SK-N-SH (cell line): ENCODE measurements around the gene LENEP. TPM values are rescaled to one million over a fixed set of nuclear protein-coding genes. Genes with fewer than 3 reads are reported as not detected.
A peak's percentile ranks its signal among the peaks of the same experiment; 100 is the strongest.

Experiments
- CTCF ChIA-PET: fragments of 300-600, 350-600 bp; formaldehyde crosslinking; extraction: SDS; loops from one replicate; lab custom pipeline; 2021; lab: Yijun Ruan, JAX
- POLR2A ChIA-PET: fragments of 350-600 bp; sonication (Branson Sonifier 250); formaldehyde crosslinking; extraction: SDS; loops from one replicate; lab custom pipeline; 2020; ENCODE audit warnings: antibody characterized with exemption, inconsistent platforms; lab: Yijun Ruan, JAX
- DNase-seq: peaks from one replicate; pipeline ENCODE4 v3.0.0; 2012
- H2AFZ ChIP-seq: fragments of 200-600 bp; sonication (generic); 2 replicates; pipeline ENCODE4 v1.8.1; 2016; ENCODE audit warnings: antibody characterized with exemption, mild to moderate bottlenecking, low read depth
- H3F3A ChIP-seq: fragments of 200-600 bp; sonication (generic); replicated peaks from 2 replicates; pipeline ENCODE3; 2016; ENCODE audit warnings: antibody characterized with exemption, mild to moderate bottlenecking; ENCODE audit not compliant: insufficient read depth
- H3K27ac ChIP-seq, 2 experiments: fragments of 200-500 bp in 1 of 2; fragments of 200-600 bp in 1 of 2; sonication (Bioruptor generic) in 1 of 2; sonication (generic), shearing (Covaris generic) in 1 of 2; 2 replicates each; pipeline versions ENCODE4 v1.5.1 to v1.6.1; 2014 to 2016; ENCODE audit warnings: low read depth in 2 of 2, inconsistent platforms in 1 of 2, low read length in 1 of 2, mild to moderate bottlenecking in 1 of 2, mixed read lengths in 1 of 2
- H3K27me3 ChIP-seq: fragments of 200-600 bp; sonication (generic), shearing (Covaris generic); 2 replicates; pipeline ENCODE4 v1.6.1; 2016; ENCODE audit warnings: mixed run types; ENCODE audit not compliant: insufficient read depth
- H3K36me3 ChIP-seq, 2 experiments: fragments of 200-500 bp in 1 of 2; fragments of 200-600 bp in 1 of 2; sonication (Bioruptor generic) in 1 of 2; sonication (generic) in 1 of 2; replicated peaks in 1 of 2; 2 replicates each; pipeline versions ENCODE3 to v1.5.1; 2014 to 2016; ENCODE audit warnings: low read length in 1 of 2, mild to moderate bottlenecking in 1 of 2; ENCODE audit not compliant: insufficient read depth in 2 of 2, control insufficient read depth in 1 of 2
- H3K4me1 ChIP-seq, 2 experiments: fragments of 200-500 bp in 1 of 2; fragments of 200-600 bp in 1 of 2; sonication (Bioruptor generic) in 1 of 2; sonication (generic), shearing (Covaris generic) in 1 of 2; 2 replicates each; pipeline versions ENCODE4 v1.5.1 to v1.6.1; 2014 to 2016; ENCODE audit warnings: low read depth in 1 of 2, low read length in 1 of 2, mixed run types in 1 of 2; ENCODE audit not compliant: insufficient read depth in 2 of 2, control insufficient read depth in 1 of 2
- H3K4me2 ChIP-seq: fragments of 200-600 bp; sonication (generic), shearing (Covaris generic); 2 replicates; pipeline ENCODE4 v1.6.1; 2017; ENCODE audit warnings: mixed run types
- H3K4me3 ChIP-seq, 2 experiments: fragments of 200-500 bp in 1 of 2; fragments of 200-600 bp in 1 of 2; sonication (Bioruptor generic) in 1 of 2; sonication (generic), shearing (Covaris generic) in 1 of 2; 2 replicates each; pipeline versions ENCODE4 v1.5.1 to v1.8.1; 2014 to 2016; ENCODE audit warnings: low read depth in 2 of 2, inconsistent platforms in 1 of 2, low read length in 1 of 2, mild to moderate bottlenecking in 1 of 2, mixed read lengths in 1 of 2, moderate library complexity in 1 of 2
- H3K79me2 ChIP-seq: fragments of 200-600 bp; sonication (generic); 2 replicates; pipeline ENCODE4 v1.8.1; 2017; ENCODE audit warnings: mild to moderate bottlenecking; ENCODE audit not compliant: insufficient read depth
- H3K9ac ChIP-seq: fragments of 200-600 bp; sonication (generic); 2 replicates; pipeline ENCODE4 v1.6.1; 2017; ENCODE audit warnings: mixed run types
- H3K9me2 ChIP-seq: fragments of 200-600 bp; sonication (generic); 2 replicates; pipeline ENCODE4 v1.6.1; 2017; ENCODE audit warnings: mixed run types
- H3K9me3 ChIP-seq: fragments of 200-600 bp; sonication (generic); 2 replicates; pipeline ENCODE4 v1.6.1; 2017; ENCODE audit warnings: mixed run types, mild to moderate bottlenecking, moderate library complexity
- H4K20me1 ChIP-seq: fragments of 200-600 bp; sonication (generic); 2 replicates; pipeline ENCODE4 v1.6.1; 2017; ENCODE audit warnings: mild to moderate bottlenecking, mixed run types; ENCODE audit not compliant: insufficient read depth
- CHD2 ChIP-seq: fragments of 150-350 bp; IDR thresholded peaks from 2 replicates; pipeline ENCODE4 v1.6.1; 2018; ENCODE audit warnings: low read length; ENCODE audit not compliant: partially characterized antibody
- CTCF ChIP-seq: fragments of 200-600 bp; sonication (generic); IDR thresholded peaks from 2 replicates; pipeline ENCODE4 v1.6.1; 2017; ENCODE audit warnings: antibody characterized with exemption, mild to moderate bottlenecking, moderate library complexity
- ELF1 ChIP-seq: IDR thresholded peaks from 2 replicates; pipeline ENCODE4 v1.4.0; 2012
- GABPA ChIP-seq: IDR thresholded peaks from 2 replicates; pipeline ENCODE4 v1.4.0; 2012; ENCODE audit warnings: low read depth, mild to moderate bottlenecking
- GATA2 ChIP-seq: sonication (generic); formaldehyde crosslinking; IDR thresholded peaks from 2 replicates; pipeline ENCODE4 v1.5.0; 2020; ENCODE audit warnings: mild to moderate bottlenecking, missing genetic modification reagents
- MXI1 ChIP-seq: IDR thresholded peaks from 2 replicates; pipeline ENCODE4 v1.6.1; 2012; ENCODE audit warnings: mild to moderate bottlenecking, low read depth, low read length, improper control_type of control experiment
- NFIC ChIP-seq: IDR thresholded peaks from 2 replicates; pipeline ENCODE4 v1.4.0; 2012; ENCODE audit warnings: borderline replicate concordance
- RAD21 ChIP-seq: IDR thresholded peaks from 2 replicates; pipeline ENCODE4 v1.6.1; 2012; ENCODE audit warnings: mild to moderate bottlenecking, low read length
- RFX5 ChIP-seq: IDR thresholded peaks from 2 replicates; pipeline ENCODE4 v1.6.1; 2012; ENCODE audit warnings: mild to moderate bottlenecking, improper control_type of control experiment, low read length
- SMC3 ChIP-seq: IDR thresholded peaks from 2 replicates; pipeline ENCODE4 v1.6.1; 2012; ENCODE audit warnings: low read depth, low read length, improper control_type of control experiment
- USF1 ChIP-seq: IDR thresholded peaks from 2 replicates; pipeline ENCODE4 v1.4.0; 2012; ENCODE audit warnings: low read depth, borderline replicate concordance
- WGBS: methylation state at CpG from one replicate; pipeline ENCODE4 v1.1.6; 2017; ENCODE audit warnings: low lambda C conversion rate; 5-methylcytosine and 5-hydroxymethylcytosine counted together
- polyA plus RNA-seq, 3 experiments: library from polyadenylated mRNA; depleted of rRNA; stranded (reverse); fragments of >200 nt; gene quantifications; 2 replicates each; pipeline ENCODE4 v1.2.3, GENCODE V29; 2012
- TF ChIP-seq, protein P1 (sequence below): fragments of 150-350 bp; IDR thresholded peaks from 2 replicates; pipeline ENCODE4 v1.6.1; 2016; ENCODE audit warnings: mild to moderate bottlenecking, low read depth, low read length

Gene LENEP
- polyA plus RNA-seq, 1 of the 3 experiments (the other 2 are of a cell fraction), result not detected

DNA sequence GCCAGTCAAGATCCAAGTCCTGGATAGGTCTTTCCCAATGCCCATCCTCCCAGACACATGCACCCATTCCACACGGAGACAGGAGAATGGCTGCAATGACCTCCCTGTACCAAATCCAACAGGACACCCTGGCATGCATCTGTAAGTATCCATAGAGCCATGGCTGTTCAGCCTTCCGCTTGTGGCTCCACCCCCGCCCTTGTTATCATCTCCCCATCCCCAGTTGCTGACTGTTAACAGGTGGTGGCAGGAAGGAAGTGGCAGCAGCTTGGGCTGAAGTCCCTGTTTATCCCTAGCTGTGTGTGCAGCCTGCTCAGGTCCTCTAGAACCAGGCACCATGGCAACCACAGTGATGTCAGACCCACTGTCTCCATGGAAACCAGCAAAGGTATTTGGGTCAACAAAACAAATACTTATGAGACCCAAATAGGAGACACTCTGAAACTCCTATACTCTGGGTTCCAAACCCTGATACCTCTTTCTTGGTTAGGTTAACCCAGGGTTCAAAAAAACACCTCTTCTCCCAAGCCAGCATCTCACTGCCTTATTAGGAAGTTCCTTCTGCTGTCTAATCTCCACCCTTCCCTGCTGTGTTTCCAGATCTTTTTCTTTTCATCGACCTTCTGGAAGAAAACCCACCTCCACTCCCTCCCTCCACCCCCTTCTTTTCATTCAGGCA, 38.2 kb upstream of the LENEP start:
- POLR2A ChIA-PET, result interaction anchor here (0.8 to 3.0 kb wide), 11 partner anchors 10 to 96 kb away, joined by 3 to 16 read pairs (median 3); partner anchors contain the start of genes ADAM15, LENEP and SHC1
- CTCF ChIA-PET, result interaction anchor here (0.8 to 37.5 kb wide), 14 partner anchors 9 to 285 kb away, joined by 3 to 640 read pairs (median 4); partner anchors contain the start of genes FLAD1, LENEP and ZBTB7B
- peaks cover 0 to 30% of the 10 kb centered on the region in 2 experiments for H3K36me3 ChIP-seq
- H3K4me3 ChIP-seq, result peak overlapping the region; percentile 74 to 79
- H3K9me3 ChIP-seq, result no peaks in the 10 kb centered on the region
- WGBS, result 15% methylated on average over 3 of the region's 4 CpGs
- TF ChIP-seq GABPA (no peak), GATA2 (CRISPR knock-in tag) (peak; percentile 36; the same call in 1 of the 2 replicates)
- H3K9ac ChIP-seq, result peak overlapping the region; percentile 75
- no peaks in the 10 kb centered on the region for H4K20me1 ChIP-seq
- no peaks in the 10 kb centered on the region for H3K9me2 ChIP-seq
- H3F3A ChIP-seq, result peaks cover 12% of the 10 kb centered on the region
- H3K79me2 ChIP-seq, result peaks cover 8% of the 10 kb centered on the region
- H3K27me3 ChIP-seq, result no peaks in the 10 kb centered on the region
- H3K4me2 ChIP-seq, result peak overlapping the region; percentile 87
- H2AFZ ChIP-seq, result peak overlapping the region; percentile 74
- peaks cover 0 to 44% of the 10 kb centered on the region in 2 experiments; a peak in 3 of 4 replicates for H3K4me1 ChIP-seq
- peak; percentile 81 for DNase-seq
- H3K27ac ChIP-seq, result peak overlapping the region; percentile 90 to 91

- DNase-seq, result peak; percentile 94
- Histone ChIP-seq H3K4me3 (peak within 1 kb of the TSS; percentile 74 to 79), H3K36me3 (peaks cover 0 to 28% of the 10 kb centered on the region in 2 experiments), H3K9me3 (no peaks in the 10 kb centered on the region), H3F3A (peaks cover 15% of the 10 kb centered on the region), H3K9me2 (no peaks in the 10 kb centered on the region), H3K79me2 (peaks cover 16% of the 10 kb centered on the region), H3K27me3 (no peaks in the 10 kb centered on the region), H3K4me1 (peaks cover 0 to 51% of the 10 kb centered on the region in 2 experiments; a peak in 3 of 4 replicates), H3K4me2 (peak within 1 kb of the TSS; percentile 87), H3K27ac (peak within 1 kb of the TSS; percentile 90 to 91), H3K9ac (peak within 1 kb of the TSS; percentile 75), H2AFZ (peak within 1 kb of the TSS; percentile 74), H4K20me1 (no peaks in the 10 kb centered on the region)
- TF ChIP-seq CHD2 (peak; percentile 30), CTCF (peak; percentile 53), GATA2 (CRISPR knock-in tag) (no peak), MXI1 (peak; percentile 15; the same call in 1 of the 2 replicates), USF1 (peak; percentile 88), NFIC (no peak), SMC3 (peak; percentile 23), RAD21 (peak; percentile 55), RFX5 (peak; percentile 30; the same call in 1 of the 2 replicates), ELF1 (no peak)
- TF ChIP-seq, protein P1, sequence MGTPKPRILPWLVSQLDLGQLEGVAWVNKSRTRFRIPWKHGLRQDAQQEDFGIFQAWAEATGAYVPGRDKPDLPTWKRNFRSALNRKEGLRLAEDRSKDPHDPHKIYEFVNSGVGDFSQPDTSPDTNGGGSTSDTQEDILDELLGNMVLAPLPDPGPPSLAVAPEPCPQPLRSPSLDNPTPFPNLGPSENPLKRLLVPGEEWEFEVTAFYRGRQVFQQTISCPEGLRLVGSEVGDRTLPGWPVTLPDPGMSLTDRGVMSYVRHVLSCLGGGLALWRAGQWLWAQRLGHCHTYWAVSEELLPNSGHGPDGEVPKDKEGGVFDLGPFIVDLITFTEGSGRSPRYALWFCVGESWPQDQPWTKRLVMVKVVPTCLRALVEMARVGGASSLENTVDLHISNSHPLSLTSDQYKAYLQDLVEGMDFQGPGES, result no peak
- ChIA-PET POLR2A (interaction anchor here (0.8 to 3.0 kb wide), 11 partner anchors 11 to 95 kb away, joined by 3 to 16 read pairs (median 3); partner anchors contain the start of genes ADAM15, LENEP and SHC1), CTCF (interaction anchor here (0.6 to 37.5 kb wide), 16 partner anchors 9 to 618 kb away, joined by 3 to 640 read pairs (median 5); partner anchors contain the start of genes FLAD1, LENEP and ZBTB7B)
- under 1% methylated on average over 18 of the region's 18 CpGs for WGBS
Observed at GRCh38 chr1:154955718-154956543, 37.5 kb upstream of the LENEP start, which contains the start of gene PBXIP1. Gene PBXIP1 (minus strand): TSS chr1:154956099. CDS start chr1:154953721, 2,378 bp downstream.
